IMR-90 (cell line): Measurements from ENCODE around the gene HOXD13. TPM values are rescaled to one million over a fixed set of nuclear protein-coding genes. Genes with fewer than 3 reads are reported as not detected.

Experiments
- ATAC-seq: fragments of 200-7000 bp; cut with Tn5 transposase; 2 replicates; pipeline ENCODE4 v1.9.1; 2020; ENCODE audit warnings: low read depth, mild to moderate bottlenecking, moderate library complexity
- BruUV-seq: library from RNA; stranded (reverse); fragments of 400-500 nt; replicated peaks from 2 replicates; lab custom pipeline; 2021; lab: Mats Ljungman, UMichigan
- CTCF ChIA-PET: fragments of 300-600 bp; formaldehyde crosslinking; extraction: SDS; loops from one replicate; lab custom pipeline; 2021; ENCODE audit warnings: antibody characterized with exemption; lab: Yijun Ruan, JAX
- POLR2A ChIA-PET: fragments of 300-600 bp; sonication (Branson Sonifier 250); formaldehyde crosslinking; loops from one replicate; lab custom pipeline; 2022; ENCODE audit warnings: antibody characterized with exemption; ENCODE audit not compliant: unreplicated experiment; lab: Charles Lee
- DNase-seq: peaks from one replicate; pipeline ENCODE4 v3.0.0; 2013
- H2AFZ ChIP-seq: replicated peaks from 2 replicates; pipeline ENCODE3; 2013; ENCODE audit warnings: low read length, mild to moderate bottlenecking; ENCODE audit not compliant: poor library complexity
- H2AK5ac ChIP-seq: 2 replicates; pipeline ENCODE4 v1.6.1; 2013; ENCODE audit warnings: low read depth, low read length, inconsistent platforms
- H2AK9ac ChIP-seq: replicated peaks from 2 replicates; pipeline ENCODE3; 2013; ENCODE audit warnings: mild to moderate bottlenecking, low read depth, low read length, moderate library complexity; ENCODE audit not compliant: poor library complexity
- H2BK120ac ChIP-seq: 2 replicates; pipeline ENCODE4 v1.6.1; 2013; ENCODE audit warnings: low read depth, low read length, inconsistent platforms
- H2BK15ac ChIP-seq: 3 replicates; pipeline ENCODE4 v1.6.1; 2013; ENCODE audit warnings: low read depth, low read length, inconsistent platforms
- H2BK20ac ChIP-seq: 2 replicates; pipeline ENCODE4 v1.6.1; 2013; ENCODE audit warnings: low read depth, mild to moderate bottlenecking, inconsistent platforms, low read length, moderate library complexity
- H2BK5ac ChIP-seq: 2 replicates; pipeline ENCODE4 v1.6.1; 2013; ENCODE audit warnings: mild to moderate bottlenecking, low read depth, low read length, inconsistent platforms; ENCODE audit not compliant: poor library complexity, severe bottlenecking
- H3K14ac ChIP-seq: replicated peaks from 2 replicates; pipeline ENCODE4 v1.6.1; 2013; ENCODE audit warnings: low read depth, low read length, inconsistent platforms
- H3K18ac ChIP-seq: 2 replicates; pipeline ENCODE4 v1.6.1; 2013; ENCODE audit warnings: low read depth, low read length, control low read depth
- H3K23ac ChIP-seq: 2 replicates; pipeline ENCODE4 v1.6.1; 2013; ENCODE audit warnings: low read depth, low read length, inconsistent platforms
- H3K27ac ChIP-seq: 2 replicates; pipeline ENCODE4 v1.5.1; 2013; ENCODE audit warnings: mild to moderate bottlenecking, control low read depth, low read length; ENCODE audit not compliant: insufficient read depth
- H3K27me3 ChIP-seq: 2 replicates; pipeline ENCODE4 v1.6.1; 2013; ENCODE audit warnings: low read length; ENCODE audit not compliant: control insufficient read depth, insufficient read depth
- H3K36me3 ChIP-seq: 2 replicates; pipeline ENCODE4 v1.6.1; 2013; ENCODE audit warnings: low read length, mixed read lengths; ENCODE audit not compliant: control insufficient read depth, insufficient read depth
- H3K4ac ChIP-seq: 2 replicates; pipeline ENCODE4 v1.6.1; 2013; ENCODE audit warnings: low read depth, low read length, inconsistent platforms
- H3K4me1 ChIP-seq: 2 replicates; pipeline ENCODE4 v1.6.1; 2013; ENCODE audit warnings: low read length, mixed read lengths; ENCODE audit not compliant: control insufficient read depth, insufficient read depth
- H3K4me2 ChIP-seq: 2 replicates; pipeline ENCODE4 v1.6.1; 2013; ENCODE audit warnings: low read depth, mild to moderate bottlenecking, control low read depth, low read length, moderate library complexity
- H3K4me3 ChIP-seq: 2 replicates; pipeline ENCODE4 v1.5.1; 2013; ENCODE audit warnings: low read depth, mild to moderate bottlenecking, control low read depth, low read length, moderate library complexity; ENCODE audit not compliant: insufficient read depth
- H3K56ac ChIP-seq: 2 replicates; pipeline ENCODE4 v1.6.1; 2013; ENCODE audit warnings: low read length, inconsistent platforms; ENCODE audit not compliant: insufficient read depth; ENCODE audit errors: extremely low read depth
- H3K79me1 ChIP-seq, 2 experiments: 2 replicates each; pipeline ENCODE4 v1.6.1; 2013; ENCODE audit warnings: low read length in 2 of 2, inconsistent platforms in 1 of 2, low read depth in 1 of 2
- H3K9ac ChIP-seq: 2 replicates; pipeline ENCODE4 v1.6.1; 2013; ENCODE audit warnings: low read depth, low read length, control low read depth
- H3K9me1 ChIP-seq: 2 replicates; pipeline ENCODE4 v1.6.1; 2013; ENCODE audit warnings: low read length, inconsistent platforms; ENCODE audit not compliant: insufficient read depth
- H3K9me3 ChIP-seq: 2 replicates; pipeline ENCODE4 v1.6.1; 2013; ENCODE audit warnings: low read length; ENCODE audit not compliant: control insufficient read depth, insufficient read depth
- H4K20me1 ChIP-seq: 2 replicates; pipeline ENCODE4 v1.6.1; 2013; ENCODE audit warnings: low read length, inconsistent platforms; ENCODE audit not compliant: insufficient read depth
- H4K5ac ChIP-seq: 2 replicates; pipeline ENCODE4 v1.6.1; 2013; ENCODE audit warnings: mild to moderate bottlenecking, low read depth, low read length, control low read depth
- H4K8ac ChIP-seq, 2 experiments: 2 replicates each; pipeline ENCODE4 v1.6.1; 2013; ENCODE audit warnings: low read depth in 2 of 2, low read length in 2 of 2, control low read depth in 1 of 2, inconsistent platforms in 1 of 2
- H4K91ac ChIP-seq: 2 replicates; pipeline ENCODE4 v1.6.1; 2013; ENCODE audit warnings: low read depth, low read length, inconsistent platforms; ENCODE audit not compliant: insufficient read depth
- CEBPB ChIP-seq: IDR thresholded peaks from 2 replicates; pipeline ENCODE4 v1.6.1; 2012; ENCODE audit warnings: low read depth, low read length, improper control_type of control experiment
- CHD1 ChIP-seq: IDR thresholded peaks from 2 replicates; pipeline ENCODE4 v1.6.1; 2012; ENCODE audit warnings: low read depth, low read length, improper control_type of control experiment
- MXI1 ChIP-seq: IDR thresholded peaks from 2 replicates; pipeline ENCODE4 v1.6.1; 2012; ENCODE audit warnings: low read depth, mild to moderate bottlenecking, low read length, moderate library complexity, borderline replicate concordance
- RAD21 ChIP-seq: IDR thresholded peaks from 2 replicates; pipeline ENCODE4 v1.6.1; 2012; ENCODE audit warnings: low read length, improper control_type of control experiment
- RCOR1 ChIP-seq: IDR thresholded peaks from 2 replicates; pipeline ENCODE4 v1.6.1; 2012; ENCODE audit warnings: mild to moderate bottlenecking, low read length, improper control_type of control experiment; ENCODE audit not compliant: insufficient replicate concordance
- WGBS, 2 experiments: methylation state at CpG; one replicate each; pipeline versions ENCODE4 v1.1.5 to v1.1.7; 2013; ENCODE audit warnings: missing lambda C conversion rate in 2 of 2; ENCODE audit not compliant: insufficient read length in 1 of 2; ENCODE audit errors: extremely low coverage in 2 of 2; 5-methylcytosine and 5-hydroxymethylcytosine counted together
- dilution Hi-C: fragments of 300-500 bp; cut with HindIII; formaldehyde crosslinking; loops from one replicate; pipeline ENCODE4 v1.14.3; 2018; ENCODE audit warnings: low sequenced_read_pairs; ENCODE audit not compliant: unreplicated experiment
- in situ Hi-C: fragments of 300-500 bp; cut with MboI; formaldehyde crosslinking; loops from 3 replicates; pipeline ENCODE4 v1.14.3; 2019; ENCODE audit warnings: low sequenced_read_pairs, inconsistent platforms, mixed read lengths
- intact Hi-C: fragments of 100-400 bp; cut with micrococcal nuclease; formaldehyde crosslinking; loops from 2 replicates; pipeline ENCODE4 v1.10.0; 2022
- polyA plus RNA-seq, 3 experiments: library from polyadenylated mRNA; depleted of rRNA; stranded (reverse); fragments of >200 nt; gene quantifications; 2 replicates each; pipeline ENCODE4 v1.2.3, GENCODE V29; 2012; ENCODE audit warnings: low replicate concordance in 1 of 3
- total RNA-seq: library from RNA; depleted of rRNA; stranded (reverse); fragments of >200 nt; gene quantifications from 2 replicates; pipeline ENCODE4 v1.2.3, GENCODE V29; 2012

Gene HOXD13
- total and polyA plus RNA-seq, 2 of the 4 experiments (the other 2 are of a cell fraction): not detected

DNA sequence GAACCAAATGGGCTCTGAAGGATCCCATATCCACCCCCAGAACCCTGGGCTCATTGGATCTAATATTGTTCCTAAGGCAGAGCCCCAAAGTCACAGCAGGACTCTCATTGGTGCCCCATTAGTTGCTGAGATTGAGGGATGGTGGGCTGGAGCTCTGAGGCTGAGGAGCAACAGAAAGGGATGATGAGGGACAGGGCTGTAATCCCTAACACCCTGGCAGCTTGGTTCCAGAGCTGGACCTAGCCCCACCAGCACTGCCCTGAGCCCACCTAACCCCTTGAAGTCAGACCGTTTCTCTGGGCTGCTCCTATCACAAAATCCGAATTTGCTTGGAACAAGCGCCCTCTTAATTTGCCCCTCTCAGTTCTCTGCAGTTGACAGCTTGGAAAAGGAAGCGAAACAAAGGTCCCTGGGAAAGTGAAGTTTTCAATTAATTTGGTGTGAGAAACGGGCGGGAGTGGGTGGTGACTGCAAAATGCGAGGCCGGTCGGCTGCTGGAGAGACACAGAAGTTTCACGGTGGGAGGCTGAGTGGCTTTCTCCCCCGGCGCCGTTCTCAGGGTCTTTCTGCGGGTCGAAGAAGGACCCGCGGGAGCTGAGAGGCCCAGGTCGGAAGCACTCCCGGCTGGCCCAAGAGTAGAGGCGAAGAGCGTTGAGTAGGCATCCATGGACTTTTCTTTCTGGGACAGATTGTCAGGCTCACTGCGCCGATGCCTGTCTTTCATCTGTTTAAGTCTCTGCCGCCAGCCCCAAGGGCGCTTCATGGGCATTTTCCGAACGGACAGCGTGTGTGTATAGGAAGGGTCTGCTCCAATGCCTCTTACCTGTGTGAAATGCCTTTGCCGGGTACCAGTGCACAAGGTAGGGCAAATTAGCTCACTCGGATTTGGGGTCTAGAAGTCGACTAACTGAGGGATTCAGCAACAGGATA lies 927 bp upstream of the HOXD13 start:
- Histone ChIP-seq H2AK9ac (no peak overlapping the region), H3K36me3 (no peaks in the 10 kb centered on the region), H3K4me1 (no peaks in the 10 kb centered on the region), H2BK5ac (no peak overlapping the region), H2BK120ac (no peak overlapping the region), H4K5ac (no peak overlapping the region), H3K27ac (no peak overlapping the region), H2AFZ (no peak overlapping the region), H3K14ac (no peak overlapping the region), H3K79me1 (no peaks in the 10 kb centered on the region), H2BK20ac (no peak overlapping the region), H3K4me2 (no peak overlapping the region), H4K20me1 (no peaks in the 10 kb centered on the region), H3K4me3 (no peak overlapping the region), H3K18ac (no peak overlapping the region), H3K23ac (no peak overlapping the region), H2BK15ac (no peak overlapping the region), H4K91ac (no peak overlapping the region), H3K9me1 (no peaks in the 10 kb centered on the region), H3K56ac (no peak overlapping the region), H4K8ac (no peak overlapping the region), H2AK5ac (no peak overlapping the region), H3K9me3 (peaks cover 10% of the 10 kb centered on the region), H3K27me3 (peaks cover 84% of the 10 kb centered on the region), H3K4ac (no peak overlapping the region), H3K9ac (no peak overlapping the region)
- in situ Hi-C loops: loop anchor here (10.0 to 25.0 kb wide), 4 partner anchors 407 to 1354 kb away; no protein-coding TSS in a partner anchor
- no peak for TF ChIP-seq MXI1
- TF ChIP-seq CHD1: no peak
- TF ChIP-seq CEBPB: no peak
- TF ChIP-seq RCOR1: no peak
- no peak for TF ChIP-seq RAD21
- no TSS peak for BruUV-seq
- dilution Hi-C loops: no loop called here
- CTCF ChIA-PET: interaction anchor here (0.5 kb wide), 1 partner anchor 1066 kb away, joined by 3 read pairs; no protein-coding TSS in a partner anchor
- POLR2A ChIA-PET: no interaction called here
- 2% methylated on average over 15 of the region's 31 CpGs; no CpG with 5 or more reads in 1 of the 2 experiments for WGBS, 2 experiments
- DNase-seq (no peak), ATAC-seq (no peak)
- intact Hi-C loops: loop anchor here (10.0 kb wide), 1 partner anchor 1387 kb away; no protein-coding TSS in a partner anchor
